HT-29 (cell line): ENCODE measurements around the gene ABCC8. TPM values are rescaled to one million over a fixed set of nuclear protein-coding genes. Genes with fewer than 3 reads are reported as not detected.

ENCODE experiments used
- DNase-seq: peaks from one replicate; pipeline ENCODE4 v3.0.0-alpha.2; 2015; ENCODE audit warnings: low spot score
- total RNA-seq: library from RNA; depleted of rRNA; stranded (reverse); fragments of >200 nt; shearing (Covaris generic); gene quantifications from 2 replicates; pipeline ENCODE4 v1.2.3, GENCODE V29; 2014

ABCC8 gene
- total RNA-seq, 1 experiment from 2014 or later, result 0.08 TPM

GRCh38 chr11:17405232-17406005, 71.2 kb downstream of the ABCC8 start:
- peak; percentile 50 for DNase-seq

GRCh38 chr11:17403980-17404759, 72.5 kb downstream of the ABCC8 start:
- no peak for DNase-seq

- no peak for DNase-seq
These were observed 74.2 kb downstream of the ABCC8 start for GRCh38 chr11:17402486-17402885.

- DNase-seq, result no peak
These were observed 74.8 kb downstream of the ABCC8 start for GRCh38 chr11:17401841-17402240.

- DNase-seq, result no peak
These were observed 75.3 kb downstream of the ABCC8 start for GRCh38 chr11:17401316-17401715.

GRCh38 chr11:17400048-17400775, 76.4 kb downstream of the ABCC8 start:
- DNase-seq, result no peak

GRCh38 chr11:17399236-17399635, 77.4 kb downstream of the ABCC8 start:
- no peak for DNase-seq

- DNase-seq, result no peak
These were observed 79.2 kb downstream of the ABCC8 start for GRCh38 chr11:17397311-17398002.

- no peak for DNase-seq
These were observed 79.9 kb downstream of the ABCC8 start for GRCh38 chr11:17396598-17397310.

- DNase-seq, result no peak
These were observed 80.7 kb downstream of the ABCC8 start for GRCh38 chr11:17395978-17396377.

GRCh38 chr11:17395554-17395961, 81.1 kb downstream of the ABCC8 start:
- DNase-seq, result no peak

GRCh38 chr11:17394743-17395390, 81.8 kb downstream of the ABCC8 start:
- no peak for DNase-seq

GRCh38 chr11:17393472-17393871, 83.2 kb downstream of the ABCC8 start:
- DNase-seq, result no peak

- DNase-seq, result no peak
These were observed 83.8 kb downstream of the ABCC8 start for GRCh38 chr11:17392872-17393271.

GRCh38 chr11:17391493-17392355, 84.9 kb downstream of the ABCC8 start:
- DNase-seq, result no peak

- no peak for DNase-seq
These were observed 86.5 kb downstream of the ABCC8 start for GRCh38 chr11:17389957-17390649.

- DNase-seq, result peak; percentile 82
These were observed 87.3 kb downstream of the ABCC8 start for GRCh38 chr11:17389211-17389956.

- no peak for DNase-seq
These were observed 87.9 kb downstream of the ABCC8 start, which contains the start of gene KCNJ11 for GRCh38 chr11:17388609-17389210. KCNJ11 (minus strand) TSS chr11:17388659; CDS start chr11:17388091, 568 bp downstream.
